ENCODE measurements around the gene COPS3. TPM values are rescaled to one million over a fixed set of nuclear protein-coding genes. Genes with fewer than 3 reads are reported as not detected.
A peak's percentile ranks its signal among the peaks of the same experiment; 100 is the strongest.

Gene COPS3
- total RNA-seq, 2 donors from 2014 or later: 52.6 to 79.6 TPM

DNA sequence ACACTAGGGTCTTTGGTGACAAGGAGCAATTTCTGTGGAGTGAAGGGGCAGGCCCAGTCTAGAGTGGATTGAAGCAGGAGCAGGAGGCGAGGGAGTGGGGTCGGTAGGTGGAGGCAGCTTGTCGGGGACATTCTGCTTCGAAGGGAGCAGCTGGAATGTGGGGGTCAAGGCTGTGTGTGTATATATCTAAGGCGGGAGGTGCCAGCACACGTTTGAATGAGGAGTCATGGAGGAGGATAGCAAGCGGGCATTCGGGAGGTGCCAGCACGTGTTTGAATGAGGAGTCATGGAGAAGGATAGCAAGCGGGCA lies 39.8 kb upstream of the COPS3 start:
- H3K9me3 ChIP-seq: no peaks in the 10 kb centered on the region
- DNase-seq (ENCODE audit: low spot score): no peak
- H3K36me3 ChIP-seq: no peaks in the 10 kb centered on the region
- H3K4me3 ChIP-seq: no peak overlapping the region
- H3K27me3 ChIP-seq (replicated peaks; ENCODE audit: insufficient read depth): no peaks in the 10 kb centered on the region
- intact Hi-C loops (cut with DNase I): no loop called here
- 86% methylated on average over 10 of the region's 10 CpGs for WGBS
- H3K27ac ChIP-seq: no peak overlapping the region
- TF ChIP-seq POLR2AphosphoS5 (IDR thresholded peaks at IDR 0.05) (no peak), POLR2A (IDR thresholded peaks at IDR 0.05) (no peak)
- TF ChIP-seq, protein P1, sequence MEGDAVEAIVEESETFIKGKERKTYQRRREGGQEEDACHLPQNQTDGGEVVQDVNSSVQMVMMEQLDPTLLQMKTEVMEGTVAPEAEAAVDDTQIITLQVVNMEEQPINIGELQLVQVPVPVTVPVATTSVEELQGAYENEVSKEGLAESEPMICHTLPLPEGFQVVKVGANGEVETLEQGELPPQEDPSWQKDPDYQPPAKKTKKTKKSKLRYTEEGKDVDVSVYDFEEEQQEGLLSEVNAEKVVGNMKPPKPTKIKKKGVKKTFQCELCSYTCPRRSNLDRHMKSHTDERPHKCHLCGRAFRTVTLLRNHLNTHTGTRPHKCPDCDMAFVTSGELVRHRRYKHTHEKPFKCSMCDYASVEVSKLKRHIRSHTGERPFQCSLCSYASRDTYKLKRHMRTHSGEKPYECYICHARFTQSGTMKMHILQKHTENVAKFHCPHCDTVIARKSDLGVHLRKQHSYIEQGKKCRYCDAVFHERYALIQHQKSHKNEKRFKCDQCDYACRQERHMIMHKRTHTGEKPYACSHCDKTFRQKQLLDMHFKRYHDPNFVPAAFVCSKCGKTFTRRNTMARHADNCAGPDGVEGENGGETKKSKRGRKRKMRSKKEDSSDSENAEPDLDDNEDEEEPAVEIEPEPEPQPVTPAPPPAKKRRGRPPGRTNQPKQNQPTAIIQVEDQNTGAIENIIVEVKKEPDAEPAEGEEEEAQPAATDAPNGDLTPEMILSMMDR (IDR thresholded peaks at IDR 0.05): no peak
- H3K4me1 ChIP-seq (replicated peaks): no peaks in the 10 kb centered on the region

DNA sequence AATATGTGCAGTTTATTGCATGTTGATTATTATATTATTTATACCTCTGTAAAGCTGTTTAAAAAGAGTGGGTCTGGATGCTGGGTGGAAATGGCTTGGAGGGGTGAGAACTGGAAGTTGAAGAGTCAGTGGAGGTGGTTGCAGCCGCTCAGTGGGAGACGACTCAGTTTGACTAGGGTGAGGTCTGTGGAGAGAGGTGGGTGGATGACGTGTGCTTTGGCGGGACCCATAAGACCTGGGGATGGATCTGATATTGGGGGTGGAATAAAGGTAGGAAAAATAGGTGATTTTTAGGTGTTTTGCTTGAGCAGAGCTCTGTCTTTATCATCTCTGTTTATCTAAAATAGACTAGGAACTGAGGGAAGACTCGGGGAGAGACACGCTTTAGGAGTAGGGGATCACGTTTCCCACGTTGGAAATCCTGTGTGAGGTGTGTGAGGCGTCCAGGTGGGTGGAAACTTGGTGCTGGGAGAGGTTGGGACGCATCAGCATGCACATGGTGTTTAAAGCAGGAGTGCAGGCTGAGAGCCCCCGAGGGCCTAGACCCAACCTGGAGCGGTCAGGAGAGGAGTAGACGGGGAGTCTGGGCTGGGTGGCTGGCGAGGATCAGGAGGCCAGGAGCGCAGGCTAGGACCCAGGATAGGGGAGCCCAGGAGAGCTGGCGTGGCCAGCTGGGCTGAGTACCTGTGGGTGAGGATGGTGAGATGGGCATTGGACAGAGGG lies 39.3 kb upstream of the COPS3 start:
- TF ChIP-seq, protein P1 (IDR thresholded peaks at IDR 0.05): no peak
- no peak for TF ChIP-seq POLR2AphosphoS5 (IDR thresholded peaks at IDR 0.05)
- TF ChIP-seq POLR2A (IDR thresholded peaks at IDR 0.05): no peak
- no peak for DNase-seq (ENCODE audit: low spot score)
- no peak overlapping the region for H3K4me3 ChIP-seq
- no peak overlapping the region for H3K27ac ChIP-seq
- intact Hi-C loops (cut with DNase I): no loop called here
- H3K36me3 ChIP-seq: no peaks in the 10 kb centered on the region
- H3K4me1 ChIP-seq (replicated peaks): no peaks in the 10 kb centered on the region
- H3K27me3 ChIP-seq (replicated peaks; ENCODE audit: insufficient read depth): no peaks in the 10 kb centered on the region
- H3K9me3 ChIP-seq: no peaks in the 10 kb centered on the region
- 85% methylated on average over 16 of the region's 16 CpGs for WGBS

DNA sequence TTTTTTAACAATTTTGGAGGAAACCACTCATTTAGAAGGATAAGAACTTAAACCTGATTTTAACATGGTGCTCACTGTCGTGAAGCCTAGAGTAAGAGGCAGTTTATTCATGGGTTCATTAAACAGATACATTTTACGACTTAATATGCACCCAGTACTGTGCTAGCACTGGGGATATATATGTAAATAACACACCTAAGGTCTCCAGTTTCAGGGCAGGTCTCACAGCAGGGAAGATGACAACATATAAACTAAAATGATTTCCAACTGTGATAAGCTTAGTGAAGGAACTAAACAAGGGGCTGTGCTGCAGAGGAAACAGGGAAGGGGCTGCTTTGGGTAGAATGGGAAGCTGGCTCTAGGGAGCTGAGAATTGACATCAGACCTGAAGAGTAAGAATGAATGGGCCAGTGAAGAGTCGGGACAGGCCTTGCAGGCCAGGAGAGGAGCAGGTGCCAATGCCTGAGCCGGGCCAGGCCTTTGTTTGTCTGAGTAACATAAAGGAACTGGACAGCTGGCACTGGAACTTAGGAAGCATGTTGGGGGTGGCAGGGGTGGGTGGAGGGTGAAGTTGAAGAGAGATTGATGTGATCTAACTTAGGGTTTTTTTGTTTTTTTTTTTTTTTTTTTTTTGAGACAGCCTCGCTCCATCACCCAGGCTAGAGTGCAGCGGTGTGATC lies 34.2 kb upstream of the COPS3 start:
- H3K4me1 ChIP-seq (replicated peaks): no peaks in the 10 kb centered on the region
- H3K27me3 ChIP-seq (replicated peaks; ENCODE audit: insufficient read depth): no peaks in the 10 kb centered on the region
- intact Hi-C loops (cut with DNase I): no loop called here
- H3K36me3 ChIP-seq: no peaks in the 10 kb centered on the region
- TF ChIP-seq, protein P1 (IDR thresholded peaks at IDR 0.05): no peak
- TF ChIP-seq POLR2AphosphoS5 (IDR thresholded peaks at IDR 0.05): peak; percentile 24
- 64% methylated on average over 6 of the region's 6 CpGs for WGBS
- H3K9me3 ChIP-seq: no peaks in the 10 kb centered on the region
- H3K27ac ChIP-seq: no peak overlapping the region
- no peak overlapping the region for H3K4me3 ChIP-seq
- DNase-seq (ENCODE audit: low spot score): peak; percentile 65

DNA sequence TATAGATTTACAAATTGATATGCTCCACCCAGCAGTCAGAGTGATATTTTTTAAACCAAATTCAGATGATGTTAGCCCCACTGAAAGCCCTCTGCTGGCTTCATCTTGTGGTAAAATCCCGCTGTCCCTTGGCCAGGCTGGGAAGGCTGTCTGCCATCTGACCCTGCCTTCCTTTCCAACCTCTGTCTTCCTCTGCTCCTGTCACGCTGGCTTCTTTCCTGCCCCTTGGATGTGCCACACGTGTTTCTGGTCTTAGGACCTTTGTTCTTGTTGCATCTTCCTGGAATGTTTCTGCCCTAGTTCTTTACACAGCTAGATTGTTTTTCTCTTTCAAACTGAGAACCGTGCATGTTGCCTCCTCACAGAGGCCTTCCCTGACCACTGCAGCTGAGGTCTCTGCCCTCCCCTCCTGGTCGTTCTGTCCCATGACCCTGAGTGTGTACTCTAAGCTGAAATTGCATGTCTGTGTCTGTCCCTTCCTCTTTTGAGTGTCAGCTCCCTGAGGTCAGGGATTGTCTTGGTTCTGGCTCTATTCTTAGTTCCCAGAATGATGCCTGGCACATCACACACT lies 33.5 kb upstream of the COPS3 start:
- intact Hi-C loops (cut with DNase I): loop anchor here (5.0 kb wide), 1 partner anchor 312 kb away; no protein-coding TSS in a partner anchor
- Histone ChIP-seq H3K27ac (no peak overlapping the region), H3K9me3 (no peaks in the 10 kb centered on the region), H3K4me1 (replicated peaks) (no peaks in the 10 kb centered on the region), H3K27me3 (replicated peaks; ENCODE audit: insufficient read depth) (no peaks in the 10 kb centered on the region), H3K4me3 (no peak overlapping the region), H3K36me3 (no peaks in the 10 kb centered on the region)
- no peak for DNase-seq (ENCODE audit: low spot score)
- 69% methylated on average over 5 of the region's 5 CpGs for WGBS
- TF ChIP-seq, protein P1 (IDR thresholded peaks at IDR 0.05): no peak
